SU-DHL-6 (cell line): ENCODE measurements around the gene LTBP2.

Experiments used
- H2AFZ ChIP-seq: fragments of 200-600 bp; sonication (generic); 2 replicates; pipeline ENCODE4 v1.6.1; 2014; ENCODE audit warnings: low read depth, mild to moderate bottlenecking, moderate library complexity, mixed read lengths, antibody characterized with exemption, low read length; ENCODE audit not compliant: severe bottlenecking
- H3F3A ChIP-seq: fragments of 200-600 bp; shearing (Covaris generic); 2 replicates; pipeline ENCODE4 v1.6.0; 2016; ENCODE audit warnings: antibody characterized with exemption, mild to moderate bottlenecking; ENCODE audit not compliant: insufficient read depth
- H3K27ac ChIP-seq: fragments of 200-600 bp; sonication (generic); 2 replicates; pipeline ENCODE4 v1.5.1; 2016; ENCODE audit warnings: low read depth, mild to moderate bottlenecking, low read length, moderate library complexity, mixed read lengths
- H3K27me3 ChIP-seq: fragments of 200-600 bp; sonication (generic), shearing (Covaris generic); 2 replicates; pipeline ENCODE4 v1.6.0; 2014; ENCODE audit warnings: mild to moderate bottlenecking, low read length
- H3K36me3 ChIP-seq: fragments of 200-600 bp; sonication (generic); 2 replicates; pipeline ENCODE4 v1.6.1; 2014; ENCODE audit warnings: mild to moderate bottlenecking, low read length, mixed read lengths
- H3K4me2 ChIP-seq: fragments of 300-600, 200-600 bp; shearing (Covaris generic), sonication (generic); 2 replicates; pipeline ENCODE4 v1.6.0; 2014; ENCODE audit warnings: low read length, low read depth, mild to moderate bottlenecking; ENCODE audit not compliant: poor library complexity, severe bottlenecking
- H3K4me3 ChIP-seq: fragments of 200-600 bp; sonication (generic); 2 replicates; pipeline ENCODE4 v1.5.1; 2014; ENCODE audit warnings: antibody characterized with exemption, low read length, mild to moderate bottlenecking, mixed read lengths; ENCODE audit not compliant: insufficient read depth, poor library complexity, severe bottlenecking
- H3K79me2 ChIP-seq: fragments of 200-600 bp; sonication (generic); 2 replicates; pipeline ENCODE4 v1.6.1; 2014; ENCODE audit warnings: mild to moderate bottlenecking, low read length, moderate library complexity; ENCODE audit not compliant: insufficient read depth
- H3K9ac ChIP-seq: fragments of 200-600 bp; sonication (generic); 2 replicates; pipeline ENCODE4 v1.7.0; 2014; ENCODE audit warnings: mild to moderate bottlenecking, low read length
- H3K9me2 ChIP-seq: fragments of 200-600 bp; sonication (generic); replicated peaks from 2 replicates; pipeline ENCODE4 v1.6.1; 2014; ENCODE audit warnings: low read length; ENCODE audit not compliant: insufficient read depth
- H3K9me3 ChIP-seq: fragments of 200-600 bp; sonication (generic); 2 replicates; pipeline ENCODE4 v1.6.1; 2014; ENCODE audit warnings: low read length, mixed read lengths; ENCODE audit not compliant: insufficient read depth
- H4K20me1 ChIP-seq: fragments of 200-600 bp; sonication (generic); 2 replicates; pipeline ENCODE4 v1.6.1; 2014; ENCODE audit warnings: low read depth, mild to moderate bottlenecking, antibody characterized with exemption, low read length, moderate library complexity, mixed read lengths
- CTCF ChIP-seq: fragments of 200-600 bp; sonication (generic); IDR thresholded peaks from one replicate; pipeline ENCODE4 v1.5.1; 2017; ENCODE audit warnings: antibody characterized with exemption, mild to moderate bottlenecking, low read length, moderate library complexity; ENCODE audit not compliant: insufficient read depth, poor library complexity, severe bottlenecking
- EZH2phosphoT487 ChIP-seq: fragments of 200-600 bp; sonication (generic), shearing (Covaris generic); conservative IDR thresholded peaks from 2 replicates; pipeline ENCODE4 v1.6.1; 2018; ENCODE audit warnings: mild to moderate bottlenecking, antibody characterized with exemption, low read length, moderate library complexity, mixed read lengths

The LTBP2 gene

GRCh38 chr14:74586681-74587362 is 25.2 kb downstream of the LTBP2 start:
- H3K79me2 ChIP-seq = no peaks in the 10 kb centered on the region
- no peak overlapping the region for H3K4me3 ChIP-seq
- H3K4me2 ChIP-seq = no peak overlapping the region
- no peak for TF ChIP-seq CTCF
- TF ChIP-seq EZH2phosphoT487 = no peak
- H3K9ac ChIP-seq = no peak overlapping the region
- no peaks in the 10 kb centered on the region for H3K36me3 ChIP-seq
- H3K9me2 ChIP-seq = no peaks in the 10 kb centered on the region
- no peaks in the 10 kb centered on the region for H3F3A ChIP-seq
- no peaks in the 10 kb centered on the region for H3K9me3 ChIP-seq
- H3K27me3 ChIP-seq = no peaks in the 10 kb centered on the region
- H3K27ac ChIP-seq = no peak overlapping the region
- no peaks in the 10 kb centered on the region for H4K20me1 ChIP-seq
- no peak overlapping the region for H2AFZ ChIP-seq

GRCh38 chr14:74585406-74586335 is 26.4 kb downstream of the LTBP2 start:
- no peaks in the 10 kb centered on the region for H3K27me3 ChIP-seq
- no peaks in the 10 kb centered on the region for H3K36me3 ChIP-seq
- no peak overlapping the region for H3K4me2 ChIP-seq
- no peaks in the 10 kb centered on the region for H4K20me1 ChIP-seq
- no peak for TF ChIP-seq CTCF
- TF ChIP-seq EZH2phosphoT487 = no peak
- no peaks in the 10 kb centered on the region for H3K9me2 ChIP-seq
- no peak overlapping the region for H3K4me3 ChIP-seq
- H3F3A ChIP-seq = no peaks in the 10 kb centered on the region
- no peak overlapping the region for H3K27ac ChIP-seq
- no peaks in the 10 kb centered on the region for H3K79me2 ChIP-seq
- no peaks in the 10 kb centered on the region for H3K9me3 ChIP-seq
- no peak overlapping the region for H2AFZ ChIP-seq
- H3K9ac ChIP-seq = no peak overlapping the region

- TF ChIP-seq EZH2phosphoT487 (no peak), CTCF (no peak)
- Histone ChIP-seq H3K27ac (no peak overlapping the region), H3K9me2 (no peaks in the 10 kb centered on the region), H3K4me3 (no peak overlapping the region), H2AFZ (no peak overlapping the region), H3K9me3 (no peaks in the 10 kb centered on the region), H3F3A (no peaks in the 10 kb centered on the region), H4K20me1 (no peaks in the 10 kb centered on the region), H3K36me3 (no peaks in the 10 kb centered on the region), H3K9ac (no peak overlapping the region), H3K4me2 (no peak overlapping the region), H3K79me2 (no peaks in the 10 kb centered on the region), H3K27me3 (no peaks in the 10 kb centered on the region)
Observed at GRCh38 chr14:74584951-74585350, 27.1 kb downstream of the LTBP2 start.
